HG03103 (cell line): ENCODE results near the gene IMMP2L.

Experiments used
- ATAC-seq: cut with Tn5 transposase; IDR thresholded peaks from one replicate; pipeline ENCODE4 v1.9.1; 2021; ENCODE audit warnings: low read depth; ENCODE audit not compliant: unreplicated experiment

Gene IMMP2L

DNA sequence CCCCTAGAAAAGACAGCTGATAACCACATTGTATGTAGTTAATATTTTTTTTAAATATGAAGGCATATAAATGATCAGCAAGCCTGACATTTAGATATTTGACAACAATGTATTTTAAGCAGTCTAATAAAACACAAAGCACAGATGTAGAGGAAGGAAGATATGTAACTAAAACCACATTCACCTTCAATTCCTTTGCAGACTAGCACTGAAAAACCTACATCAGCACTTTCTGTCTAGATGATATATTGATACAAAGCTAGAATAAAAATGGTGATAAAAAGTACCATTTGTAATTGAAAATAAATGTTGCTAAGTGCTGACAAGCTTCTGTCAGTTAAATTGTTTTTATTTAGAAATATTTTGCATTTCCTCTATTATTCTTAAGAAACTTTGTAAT is 153.6 kb downstream of the IMMP2L start:
- ATAC-seq = no peak

GRCh38 chr7:111407258-111407657 is 155.0 kb downstream of the IMMP2L start:
- no peak for ATAC-seq

GRCh38 chr7:111405621-111406020 is 156.7 kb downstream of the IMMP2L start:
- ATAC-seq = no peak

DNA sequence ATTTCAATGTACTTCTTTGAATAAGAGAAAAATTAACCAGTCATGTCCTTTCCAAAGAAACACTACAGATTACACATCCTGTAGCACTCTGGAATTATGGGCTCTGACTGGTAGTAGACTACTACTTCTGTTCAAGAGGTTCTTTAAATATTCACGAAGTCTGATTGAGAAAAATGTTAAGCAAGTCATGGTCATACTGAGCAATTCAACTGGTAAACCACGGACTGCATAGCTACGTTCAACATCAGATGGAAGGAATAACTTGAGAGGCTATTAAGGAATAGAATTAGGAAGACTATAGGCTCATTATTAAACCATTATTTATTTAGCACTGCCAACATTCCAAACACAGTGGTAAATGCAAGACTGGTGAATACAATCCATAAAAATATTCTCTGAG is 160.8 kb downstream of the IMMP2L start:
- ATAC-seq = no peak

- ATAC-seq = no peak
Observed at GRCh38 chr7:111400088-111400487, 162.2 kb downstream of the IMMP2L start.

DNA sequence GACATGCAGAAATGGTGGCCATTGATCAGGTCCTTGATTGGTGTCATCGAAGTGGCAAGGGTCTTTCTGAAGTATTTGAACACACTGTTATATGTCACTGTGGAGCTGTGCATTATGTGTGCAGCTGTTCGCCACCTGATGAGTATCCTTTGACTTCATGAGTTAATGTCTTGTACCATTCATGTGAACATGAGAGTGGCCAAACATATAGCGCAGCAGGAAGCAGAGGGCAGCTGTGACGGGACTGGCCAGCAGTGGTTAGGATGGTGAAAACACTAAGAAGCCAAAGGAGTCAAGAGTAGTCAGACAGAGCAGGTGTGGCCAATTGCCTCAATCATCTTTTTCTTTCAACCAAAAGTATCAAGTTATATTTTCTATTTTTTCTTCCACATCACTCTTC is 167.4 kb downstream of the IMMP2L start:
- no peak for ATAC-seq

DNA sequence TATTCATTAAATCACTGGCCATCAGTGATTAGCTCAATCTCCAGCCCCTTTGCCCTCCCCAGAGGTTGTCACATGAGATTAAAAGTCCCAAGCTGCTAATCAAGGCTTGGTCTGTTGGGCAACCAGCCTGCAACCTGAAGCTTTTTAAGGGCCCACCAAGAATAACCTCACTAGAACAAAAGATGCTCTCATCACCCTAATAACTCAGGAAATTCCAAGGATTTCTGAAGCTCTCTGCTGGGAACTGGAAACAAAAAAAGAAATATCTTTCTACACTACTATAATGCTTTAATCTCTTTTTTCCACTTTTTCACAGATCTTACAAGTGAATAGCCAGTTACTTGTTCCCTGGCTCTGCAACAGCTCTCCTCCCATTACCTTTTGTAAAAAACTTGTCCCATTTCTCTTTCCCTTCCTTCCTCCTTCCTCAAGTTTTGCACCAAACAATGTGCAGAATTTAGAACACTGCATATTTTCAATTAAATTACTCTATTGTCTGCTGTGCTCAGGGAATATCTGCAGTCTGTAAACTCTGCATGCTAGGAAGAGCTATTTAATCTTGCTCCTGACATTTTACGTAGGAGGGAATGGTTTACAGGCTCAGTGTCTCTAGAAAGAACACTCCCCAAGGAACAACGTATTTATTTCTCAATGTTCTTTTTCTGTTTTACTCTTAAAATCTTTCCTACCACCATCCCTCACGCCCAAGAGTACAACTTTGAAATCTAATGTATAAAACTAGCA is 169.1 kb downstream of the IMMP2L start:
- ATAC-seq = no peak

DNA sequence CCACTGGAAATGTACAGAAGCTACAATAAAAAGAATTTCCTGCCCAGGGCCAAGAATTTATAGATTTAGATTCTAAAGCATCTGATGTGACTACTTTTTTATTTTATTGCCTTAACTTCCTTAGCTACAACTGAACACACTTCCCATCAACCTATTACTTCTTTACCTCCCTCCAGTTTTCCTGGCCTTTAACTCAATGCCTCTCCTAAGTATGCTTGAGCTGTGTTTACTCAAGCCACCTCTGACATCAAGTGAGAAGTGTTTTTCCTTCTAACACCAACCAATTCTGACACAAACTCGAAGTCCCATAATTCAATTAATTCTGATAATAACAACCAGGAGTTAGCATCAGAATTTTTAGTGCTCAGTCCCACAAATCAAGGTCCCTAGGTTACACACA is 170.0 kb downstream of the IMMP2L start:
- ATAC-seq = no peak

- no peak for ATAC-seq
Observed at GRCh38 chr7:111390000-111390399, 172.3 kb downstream of the IMMP2L start.

DNA sequence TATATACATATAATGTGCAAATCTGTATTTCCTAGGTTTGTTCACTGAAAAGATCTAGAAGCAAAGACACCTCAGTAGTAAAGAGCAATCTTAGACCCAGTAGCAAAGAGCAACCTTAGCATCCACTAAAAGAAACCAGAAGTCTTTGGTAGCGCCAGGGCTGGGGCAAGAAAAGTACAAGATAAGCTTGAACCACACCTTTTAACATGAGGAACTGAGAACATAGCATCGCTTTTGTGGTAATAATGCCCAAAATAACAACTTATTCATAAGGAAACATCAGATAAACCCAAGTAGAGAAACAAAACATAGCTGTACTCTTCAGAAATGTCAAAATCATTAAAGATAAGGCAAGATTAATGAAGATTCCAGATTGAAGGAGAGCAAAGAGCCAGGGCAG is 173.4 kb downstream of the IMMP2L start:
- peak; percentile 76 for ATAC-seq

DNA sequence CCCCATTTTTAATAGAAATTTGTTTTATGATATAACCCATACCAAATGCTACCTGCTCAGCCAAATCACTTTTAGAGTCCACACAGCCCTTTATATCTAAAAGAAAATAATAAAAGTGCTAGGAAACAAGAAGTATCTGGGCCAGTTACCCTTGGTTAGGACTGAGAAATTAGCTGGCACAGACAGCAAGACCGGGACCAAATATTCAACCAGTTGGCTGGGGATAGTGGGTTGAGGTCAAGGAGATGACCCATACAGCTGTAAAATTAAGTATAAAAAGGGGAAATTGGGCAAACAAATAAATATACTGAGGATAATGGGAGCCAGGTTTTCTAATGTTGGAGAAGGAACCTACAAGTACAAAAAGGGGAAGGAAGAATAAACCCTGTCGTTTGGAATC is 174.3 kb downstream of the IMMP2L start:
- no peak for ATAC-seq

GRCh38 chr7:111384065-111384891 is 178.0 kb downstream of the IMMP2L start:
- ATAC-seq = no peak

DNA sequence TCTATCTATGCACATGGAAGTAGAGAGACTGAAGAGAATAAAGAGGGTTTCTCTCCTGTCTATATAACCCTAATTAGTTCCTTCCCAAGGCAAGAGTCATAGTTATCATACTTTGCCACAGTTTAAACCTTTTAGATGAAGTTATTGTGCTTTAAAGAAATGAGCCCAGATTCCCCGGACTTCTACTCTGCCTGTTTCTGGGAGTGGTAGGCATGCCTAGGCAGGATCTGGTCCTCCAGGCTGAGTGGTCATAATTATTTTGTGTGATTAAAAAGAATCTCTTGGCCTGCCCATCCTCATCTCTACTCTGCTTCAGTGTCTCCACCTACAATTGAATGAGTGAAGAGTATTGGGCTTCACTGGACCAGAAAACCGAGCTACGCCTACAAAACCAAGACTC is 179.2 kb downstream of the IMMP2L start:
- no peak for ATAC-seq

- no peak for ATAC-seq
Observed at GRCh38 chr7:111381590-111381989, 180.7 kb downstream of the IMMP2L start.

- no peak for ATAC-seq
Observed at GRCh38 chr7:111380945-111381344, 181.3 kb downstream of the IMMP2L start.

DNA sequence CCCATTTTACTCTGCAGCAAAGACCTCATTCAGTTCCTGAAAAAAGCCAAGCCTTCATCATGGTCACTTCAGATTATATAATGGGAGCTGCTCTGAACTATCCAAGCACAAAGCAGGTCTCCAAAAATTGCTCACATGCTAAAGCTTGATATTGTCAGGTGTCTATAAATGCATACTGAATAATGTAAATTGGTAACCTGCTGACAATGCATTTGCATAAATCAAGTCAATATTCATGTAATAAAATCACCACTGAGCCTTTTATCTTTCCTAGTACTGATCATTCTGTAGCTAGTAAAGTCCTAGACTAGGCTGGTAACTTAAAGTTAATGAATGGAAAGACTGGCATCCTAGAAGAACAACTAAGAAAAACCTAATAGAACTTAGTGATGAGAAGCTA is 188.3 kb downstream of the IMMP2L start:
- no peak for ATAC-seq

DNA sequence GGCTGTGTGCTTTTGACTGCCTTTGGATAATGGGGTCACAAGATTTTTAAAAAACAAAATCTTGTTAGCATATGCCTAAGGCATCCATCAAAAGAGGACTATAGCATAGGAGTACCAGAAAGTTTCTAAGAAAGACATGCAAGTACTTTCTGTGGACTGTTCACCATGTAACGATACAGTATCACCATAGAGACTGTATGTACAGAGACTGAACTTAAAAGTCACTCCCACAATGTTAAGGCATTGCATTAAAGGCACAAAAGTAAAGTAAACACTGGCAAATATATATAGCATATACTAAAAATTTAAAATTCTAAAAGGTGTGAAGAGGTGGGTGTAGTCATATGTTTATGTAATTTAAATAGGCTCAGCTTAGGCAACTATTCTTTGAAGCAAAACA is 190.9 kb downstream of the IMMP2L start:
- no peak for ATAC-seq

GRCh38 chr7:111370002-111370401 is 192.3 kb downstream of the IMMP2L start:
- no peak for ATAC-seq

GRCh38 chr7:111368381-111369065 is 193.8 kb downstream of the IMMP2L start:
- ATAC-seq = no peak

- no peak for ATAC-seq
Observed at GRCh38 chr7:111364413-111364812, 197.9 kb downstream of the IMMP2L start.

DNA sequence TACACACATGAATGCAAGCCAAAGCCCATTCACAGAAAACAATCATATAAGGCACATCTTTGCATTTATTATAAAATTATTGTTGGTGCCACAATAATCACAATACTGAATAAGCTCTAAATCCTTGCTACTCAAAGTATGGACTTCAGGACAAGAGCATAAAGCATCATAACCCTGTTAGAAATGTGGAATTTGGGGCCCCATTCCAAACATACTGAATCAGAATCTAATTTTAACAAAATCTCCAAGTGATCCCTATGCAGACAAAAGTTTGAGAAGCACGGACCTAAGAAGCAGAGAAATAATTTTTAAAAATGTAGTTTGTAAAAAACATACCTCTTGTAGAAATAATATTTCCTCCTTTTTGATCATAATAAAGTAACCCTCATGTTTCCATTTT is 199.2 kb downstream of the IMMP2L start:
- ATAC-seq = no peak
